ENCODE measurements around the gene FBXO22. TPM values are rescaled to one million over a fixed set of nuclear protein-coding genes. Genes with fewer than 3 reads are reported as not detected.

Gene FBXO22
- total and polyA plus RNA-seq, 2 of the 8 experiments (the other 6 are each of a cell fraction or from before 2014, with no cell fraction given) = 33.2 to 67.3 TPM

GRCh38 chr15:75948761-75949296 is 45.2 kb downstream of the FBXO22 start:
- H3K36me3 ChIP-seq (ENCODE audit: control insufficient read depth in 2 of 4, insufficient read depth in 4 of 4, low read length in 3 of 4) = no peaks in the 10 kb centered on the region
- H3K23ac ChIP-seq (ENCODE audit: insufficient read length) = no peak overlapping the region
- ChIA-PET POLR2A (ENCODE audit: partially characterized antibody) (interaction anchor here (0.7 kb wide), 1 partner anchor 47 kb away, joined by 3 read pairs; no protein-coding TSS in a partner anchor), CTCF (ENCODE audit: partially characterized antibody) (interaction anchor here (1.0 kb wide), 1 partner anchor 102 kb away, joined by 4 read pairs; no protein-coding TSS in a partner anchor)
- H3K18ac ChIP-seq (ENCODE audit: extremely low read depth, low read length) = no peak overlapping the region
- H4K8ac ChIP-seq (ENCODE audit: extremely low read depth, insufficient read depth, low read length) = no peak overlapping the region
- no peak overlapping the region for H2BK15ac ChIP-seq (ENCODE audit: low read length)
- 88% methylated on average over 4 of the region's 8 CpGs; no CpG with 5 or more reads in 1 of the 2 experiments for WGBS, 2 experiments (ENCODE audit: extremely low coverage in 1 of 2, insufficient coverage in 1 of 2, insufficient read length in 1 of 2, insufficient replicate concordance in 2 of 2, low coverage in 1 of 2, low lambda C conversion rate in 2 of 2, missing lambda C conversion rate in 1 of 2)
- H3K79me2 ChIP-seq (ENCODE audit: control insufficient read depth in 1 of 2, insufficient read depth in 2 of 2, low read length in 2 of 2) = no peaks in the 10 kb centered on the region
- H3K4me2 ChIP-seq (ENCODE audit: insufficient read depth in 1 of 2, low read depth in 2 of 2, low read length in 2 of 2) = no peak overlapping the region
- no peak overlapping the region for H3K9ac ChIP-seq (replicated peaks in 1 of 4; ENCODE audit: extremely low read depth in 1 of 4, low read depth in 3 of 4, low read length in 3 of 4)
- H3K4ac ChIP-seq (replicated peaks; ENCODE audit: insufficient read length, low read depth, low read length) = no peak overlapping the region
- no peak overlapping the region for H2AFZ ChIP-seq (ENCODE audit: low read length)
- no peaks in the 10 kb centered on the region; the same call in 1 of the 2 replicates for H3K23me2 ChIP-seq (ENCODE audit: low read depth, low read length)
- no peak overlapping the region for H3K27ac ChIP-seq (ENCODE audit: low read depth, low read length)
- FAIRE-seq = no peak
- H3K14ac ChIP-seq (ENCODE audit: insufficient read length) = no peak overlapping the region
- no peak overlapping the region for H2BK5ac ChIP-seq (ENCODE audit: low read depth, low read length)
- no peaks in the 10 kb centered on the region for H3K4me1 ChIP-seq (replicated peaks in 1 of 4; ENCODE audit: control insufficient read depth in 3 of 4, insufficient read depth in 4 of 4, low read length in 3 of 4)
- H3K4me3 ChIP-seq (ENCODE audit: extremely low read depth in 1 of 4, insufficient read depth in 2 of 4, low read depth in 3 of 4, low read length in 4 of 4) = no peak overlapping the region
- H4K91ac ChIP-seq (replicated peaks; ENCODE audit: insufficient read length, low read length) = no peak overlapping the region
- H2BK120ac ChIP-seq (replicated peaks; ENCODE audit: low read depth, low read length) = no peak overlapping the region
- no peak for DNase-seq (ENCODE audit: low read depth in 1 of 2, low spot score in 2 of 2)
- H4K5ac ChIP-seq (ENCODE audit: insufficient read length, low read depth, low read length) = no peak overlapping the region
- no peak overlapping the region for H2BK20ac ChIP-seq (ENCODE audit: low read length)
- no peak overlapping the region for H2BK12ac ChIP-seq (ENCODE audit: low read depth, low read length)
- TF ChIP-seq SP2 (IDR thresholded peaks at IDR 0.05; ENCODE audit: low read length) (no peak), RNF2 (IDR thresholded peaks at IDR 0.05; ENCODE audit: borderline replicate concordance, low read depth, low read length, missing control alignments, poor library complexity, severe bottlenecking) (no peak), CHD1 (IDR thresholded peaks at IDR 0.05; ENCODE audit: low read depth, low read length) (no peak), CBX5 (IDR thresholded peaks at IDR 0.05; ENCODE audit: low read depth, low read length) (no peak), SP1 (IDR thresholded peaks at IDR 0.05; ENCODE audit: low read depth, low read length) (no peak), POLR2A (IDR thresholded peaks at IDR 0.05; ENCODE audit: control extremely low read depth in 1 of 2, low read depth in 2 of 2, low read length in 2 of 2) (no peak), TBP (IDR thresholded peaks at IDR 0.05; ENCODE audit: low read depth, low read length) (no peak), CREB1 (IDR thresholded peaks at IDR 0.05) (no peak)
- no peaks in the 10 kb centered on the region for H3K9me3 ChIP-seq (ENCODE audit: insufficient read depth in 2 of 2, low read depth in 1 of 2, low read length in 1 of 2)
- no peaks in the 10 kb centered on the region for H3K79me1 ChIP-seq (ENCODE audit: low read depth, low read length)
- H4K20me1 ChIP-seq (replicated peaks in 1 of 2; ENCODE audit: control insufficient read depth in 1 of 2, insufficient read depth in 2 of 2, low read length in 2 of 2) = no peaks in the 10 kb centered on the region
- H3K56ac ChIP-seq (replicated peaks; ENCODE audit: insufficient read length, low read depth, low read length) = no peak overlapping the region
- no peak overlapping the region for H2AK5ac ChIP-seq (ENCODE audit: low read depth, low read length)
- H3K27me3 ChIP-seq (replicated peaks in 1 of 4; ENCODE audit: control insufficient read depth in 3 of 4, extremely low read depth in 1 of 4, insufficient read depth in 3 of 4, low read length in 3 of 4) = no peaks in the 10 kb centered on the region
